Natural killer cell treated with Interleukin-12 subunit alpha and Interleukin-12 subunit beta and Interleukin-15 and Interleukin-18, amount 100 ng/mL, for 72 hours (primary cell): ENCODE measurements around the gene POU2F3. TPM values are rescaled to one million over a fixed set of nuclear protein-coding genes. Genes with fewer than 3 reads are reported as not detected.

ENCODE experiments used
- ATAC-seq, 2 donors: fragments of 150-1000 bp; cut with Tn5 transposase in 1 of 2; sonication (Bioruptor Pico), chemical (Tn5 transposase) in 1 of 2; 2 replicates each; pipeline ENCODE4 v1.10.0; 2021
- DNase-seq: peaks from one replicate; pipeline ENCODE4 v3.0.0; 2022; ENCODE audit warnings: low spot score
- H3K27ac Mint-ChIP-seq, 2 donors: 1 replicate in 1 of 2; 2 replicates in 1 of 2; pipeline ENCODE4 v1.8.0; 2022; ENCODE audit warnings: mixed read lengths in 2 of 2, mild to moderate bottlenecking in 1 of 2, moderate library complexity in 1 of 2
- H3K27me3 Mint-ChIP-seq, 2 donors: 1 replicate in 1 of 2; 2 replicates in 1 of 2; pipeline ENCODE4 v1.8.0; 2022; ENCODE audit warnings: mixed read lengths in 2 of 2
- H3K36me3 Mint-ChIP-seq: one replicate; pipeline ENCODE4 v1.8.0; 2022; ENCODE audit warnings: mixed read lengths
- H3K4me1 Mint-ChIP-seq, 2 donors: 1 replicate in 1 of 2; 2 replicates in 1 of 2; pipeline ENCODE4 v1.8.0; 2022; ENCODE audit warnings: low read depth in 2 of 2, mixed read lengths in 2 of 2, mild to moderate bottlenecking in 1 of 2
- H3K4me3 Mint-ChIP-seq: one replicate; pipeline ENCODE4 v1.8.0; 2022; ENCODE audit warnings: mixed read lengths
- H3K9me3 Mint-ChIP-seq: 2 replicates; pipeline ENCODE4 v1.8.0; 2022; ENCODE audit warnings: mixed read lengths
- total RNA-seq, 2 donors: library from RNA; stranded (reverse); gene quantifications; one replicate each; pipeline ENCODE4 v1.2.3, GENCODE V29; 2022

The POU2F3 gene
- total RNA-seq, 2 donors from 2014 or later = not detected

DNA sequence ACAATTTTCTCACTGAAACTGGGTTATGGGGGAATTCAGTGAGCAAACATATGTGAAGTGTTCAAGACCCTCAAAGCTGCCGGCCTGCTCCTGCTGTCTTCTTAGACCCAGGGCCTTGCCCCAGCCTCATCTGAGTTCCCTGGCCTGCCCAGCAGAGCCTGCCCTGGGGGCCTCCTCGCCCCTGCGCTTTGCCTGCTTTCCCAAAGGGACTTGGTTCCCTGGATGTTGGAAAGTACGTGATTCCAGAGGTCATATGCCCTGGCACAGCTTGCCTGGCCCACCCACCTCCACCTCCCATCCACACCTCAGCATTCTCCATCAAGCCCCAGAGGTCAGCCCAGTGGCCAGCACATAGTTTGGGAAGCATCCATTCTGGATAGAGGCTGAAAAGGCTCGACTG lies 13.7 kb upstream of the POU2F3 start:
- H3K4me3 Mint-ChIP-seq = no peak overlapping the region
- H3K4me1 Mint-ChIP-seq = peaks cover 0 to 11% of the 10 kb centered on the region in 2 donors
- H3K36me3 Mint-ChIP-seq = no peaks in the 10 kb centered on the region
- DNase-seq = no peak
- H3K9me3 Mint-ChIP-seq = no peaks in the 10 kb centered on the region
- peaks cover 0 to 11% of the 10 kb centered on the region in 2 donors for H3K27me3 Mint-ChIP-seq
- no peak for ATAC-seq
- no peak overlapping the region for H3K27ac Mint-ChIP-seq

DNA sequence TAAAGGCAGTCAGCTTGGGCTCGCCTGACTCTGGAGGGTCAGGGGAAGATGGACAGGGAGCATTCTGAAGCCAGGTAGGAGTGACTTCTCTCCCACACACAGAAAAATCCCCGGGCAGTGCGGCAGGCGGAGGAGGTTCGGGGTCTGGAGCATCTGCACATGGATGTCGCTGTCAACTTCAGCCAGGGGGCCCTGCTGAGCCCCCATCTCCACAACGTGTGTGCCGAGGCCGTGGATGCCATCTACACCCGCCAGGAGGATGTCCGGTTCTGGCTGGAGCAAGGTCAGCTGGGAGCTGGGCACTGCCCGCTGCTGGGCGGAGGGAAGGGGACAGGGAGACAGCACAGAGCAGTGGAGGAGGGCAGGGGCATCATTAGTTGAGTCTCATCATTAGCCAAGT lies 13.2 kb upstream of the POU2F3 start:
- no peaks in the 10 kb centered on the region for H3K36me3 Mint-ChIP-seq
- no peak for DNase-seq
- no peaks in the 10 kb centered on the region for H3K9me3 Mint-ChIP-seq
- no peak for ATAC-seq
- peaks cover 0 to 11% of the 10 kb centered on the region in 2 donors for H3K27me3 Mint-ChIP-seq
- H3K27ac Mint-ChIP-seq = no peak overlapping the region
- H3K4me3 Mint-ChIP-seq = no peak overlapping the region
- peaks cover 0 to 11% of the 10 kb centered on the region in 2 donors for H3K4me1 Mint-ChIP-seq

DNA sequence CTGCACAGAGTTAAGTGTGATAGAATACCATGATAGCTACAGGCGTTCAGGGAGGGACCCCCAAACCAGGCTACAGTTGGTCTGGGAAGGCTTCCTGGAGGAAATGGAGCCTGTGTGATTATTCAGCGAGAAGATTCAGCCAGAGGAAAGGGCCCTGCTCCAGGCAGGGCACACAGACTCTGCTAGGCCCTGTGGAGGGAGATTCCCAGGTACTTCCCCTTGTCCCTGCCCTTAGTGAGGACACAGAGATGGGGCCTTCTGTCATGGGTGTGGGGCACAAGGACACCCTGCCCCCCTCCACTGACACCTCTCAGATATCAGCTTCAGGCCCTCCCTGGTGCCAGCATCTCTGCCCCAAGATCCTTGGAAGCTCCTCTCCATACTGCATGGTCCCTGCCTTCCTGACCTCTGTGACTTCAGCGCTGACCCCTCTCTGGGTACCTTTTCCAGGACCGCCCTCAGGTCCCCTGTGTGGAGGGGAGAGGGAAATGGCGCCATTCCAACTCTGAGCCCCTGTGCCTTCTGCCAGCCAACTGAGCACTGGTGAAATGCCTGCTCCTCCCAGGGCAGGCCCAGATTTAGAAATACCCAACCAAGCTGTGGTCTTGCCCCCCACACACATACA lies 12.6 kb upstream of the POU2F3 start:
- Mint-ChIP-seq H3K36me3 (no peaks in the 10 kb centered on the region), H3K4me1 (peaks cover 0 to 11% of the 10 kb centered on the region in 2 donors)
- DNase-seq = no peak

DNA sequence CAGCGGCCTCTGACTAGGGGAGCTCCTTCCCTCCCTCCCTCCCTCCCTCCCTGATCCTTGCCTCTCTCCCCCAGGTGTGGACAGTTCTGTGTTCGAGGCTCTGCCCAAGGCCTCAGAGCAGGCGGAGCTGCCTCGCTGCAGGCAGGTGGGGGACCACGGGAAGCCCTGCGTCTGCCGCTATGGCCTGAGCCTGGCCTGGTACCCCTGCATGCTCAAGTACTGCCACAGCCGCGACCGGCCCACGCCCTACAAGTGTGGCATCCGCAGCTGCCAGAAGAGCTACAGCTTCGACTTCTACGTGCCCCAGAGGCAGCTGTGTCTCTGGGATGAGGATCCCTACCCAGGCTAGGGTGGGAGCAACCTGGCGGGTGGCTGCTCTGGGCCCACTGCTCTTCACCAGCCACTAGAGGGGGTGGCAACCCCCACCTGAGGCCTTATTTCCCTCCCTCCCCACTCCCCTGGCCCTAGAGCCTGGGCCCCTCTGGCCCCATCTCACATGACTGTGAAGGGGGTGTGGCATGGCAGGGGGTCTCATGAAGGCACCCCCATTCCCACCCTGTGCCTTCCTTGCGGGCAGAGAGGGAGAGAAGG lies 11.1 kb upstream of the POU2F3 start:
- Mint-ChIP-seq H3K4me1 (peaks cover 0 to 8% of the 10 kb centered on the region in 2 donors), H3K27ac (no peak overlapping the region), H3K27me3 (peaks cover 5 to 13% of the 10 kb centered on the region in 2 donors), H3K9me3 (no peaks in the 10 kb centered on the region), H3K36me3 (no peaks in the 10 kb centered on the region), H3K4me3 (no peak overlapping the region)
- peak in 1 of 2 donors; percentile 6 for ATAC-seq
- no peak for DNase-seq

More for the DNA sequence above, 12.6 kb upstream of the POU2F3 start:
- no peak overlapping the region for H3K27ac Mint-ChIP-seq
- ATAC-seq = no peak
- H3K27me3 Mint-ChIP-seq = peaks cover 0 to 11% of the 10 kb centered on the region in 2 donors
- no peaks in the 10 kb centered on the region for H3K9me3 Mint-ChIP-seq
- H3K4me3 Mint-ChIP-seq = no peak overlapping the region

DNA sequence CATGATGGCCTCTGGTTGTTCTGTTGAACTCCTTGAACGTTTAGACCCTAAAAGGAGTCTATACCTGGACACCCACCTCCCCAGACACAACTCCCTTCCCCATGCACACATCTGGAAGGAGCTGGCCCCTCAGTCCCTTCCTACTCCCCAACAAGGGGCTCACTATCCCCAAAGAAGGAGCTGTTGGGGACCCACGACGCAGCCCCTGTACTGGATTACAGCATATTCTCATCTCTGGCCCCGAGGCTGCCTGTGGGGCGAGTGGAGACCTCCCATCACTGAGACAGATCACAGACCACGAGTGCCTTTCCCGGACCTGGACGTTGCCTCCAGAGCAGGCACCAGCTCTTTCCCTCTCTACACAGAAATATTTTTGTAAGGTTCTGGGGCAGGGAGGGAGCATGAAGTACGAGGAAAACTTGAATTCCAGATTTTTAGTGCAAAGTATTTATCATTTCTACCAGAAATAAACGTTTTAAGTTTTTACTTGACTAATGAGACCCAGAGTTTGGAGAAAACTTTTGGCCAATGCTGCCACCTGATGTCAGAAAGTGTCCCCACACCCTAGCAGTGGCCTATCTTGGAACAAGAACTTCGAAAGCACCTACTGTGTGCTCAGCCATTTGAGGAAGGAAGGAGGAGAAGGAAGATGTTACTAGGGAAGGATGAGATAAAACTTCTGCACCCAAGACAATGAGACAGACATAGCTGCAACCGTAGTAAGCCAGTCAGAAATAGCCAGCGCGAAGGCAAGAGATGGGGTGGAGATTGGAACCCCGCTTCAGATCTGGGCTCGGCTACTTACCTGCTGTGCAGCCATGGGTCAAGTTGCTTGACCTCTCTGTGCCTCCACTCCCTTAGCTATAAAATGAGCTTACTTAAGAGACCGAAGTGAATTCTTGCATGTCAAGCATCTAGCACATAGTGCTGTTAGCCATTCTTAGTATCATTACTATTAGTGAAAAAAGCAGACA lies 10.2 kb upstream of the POU2F3 start:
- Mint-ChIP-seq H3K27me3 (peaks cover 13 to 16% of the 10 kb centered on the region in 2 donors), H3K9me3 (no peaks in the 10 kb centered on the region), H3K4me3 (no peak overlapping the region), H3K4me1 (peaks cover 0 to 4% of the 10 kb centered on the region in 2 donors), H3K27ac (no peak overlapping the region), H3K36me3 (no peaks in the 10 kb centered on the region)
- no peak for ATAC-seq
- no peak for DNase-seq

DNA sequence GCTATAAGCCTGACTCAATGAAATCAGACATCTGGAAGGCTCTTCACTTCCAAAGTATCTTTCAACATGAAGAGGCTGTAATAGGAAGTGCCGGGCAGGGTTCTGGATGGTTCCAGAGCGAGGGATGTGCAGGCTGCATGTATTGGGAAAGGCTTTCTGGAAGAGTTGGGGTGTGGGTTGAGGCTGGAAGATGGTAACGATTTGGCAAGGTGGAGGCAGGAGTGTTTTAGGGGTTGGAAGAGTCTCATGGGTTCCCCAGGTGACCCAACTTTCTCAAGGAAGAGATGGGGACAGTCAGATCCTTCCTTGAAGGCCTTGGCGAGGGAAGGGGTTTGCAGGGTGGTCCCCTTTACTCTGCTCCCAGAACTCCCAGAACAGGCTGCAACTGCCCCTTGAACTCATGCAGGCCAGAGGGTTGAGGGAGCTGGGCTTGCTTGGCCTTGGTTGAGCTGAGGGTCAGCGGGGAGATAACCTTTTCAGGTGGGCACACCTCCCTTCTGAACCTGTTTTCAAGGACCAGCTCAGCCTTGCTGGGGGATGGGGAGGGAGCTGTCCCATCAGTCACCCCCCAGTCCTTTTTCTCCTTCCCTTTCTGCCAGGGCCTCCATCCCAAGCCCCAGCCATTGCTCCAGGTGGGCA lies 9.4 kb upstream of the POU2F3 start:
- Mint-ChIP-seq H3K4me3 (no peak overlapping the region), H3K36me3 (no peaks in the 10 kb centered on the region), H3K4me1 (no peaks in the 10 kb centered on the region), H3K27me3 (peaks cover 18 to 19% of the 10 kb centered on the region in 2 donors), H3K9me3 (no peaks in the 10 kb centered on the region), H3K27ac (no peak overlapping the region)
- DNase-seq (no peak), ATAC-seq (no peak)

DNA sequence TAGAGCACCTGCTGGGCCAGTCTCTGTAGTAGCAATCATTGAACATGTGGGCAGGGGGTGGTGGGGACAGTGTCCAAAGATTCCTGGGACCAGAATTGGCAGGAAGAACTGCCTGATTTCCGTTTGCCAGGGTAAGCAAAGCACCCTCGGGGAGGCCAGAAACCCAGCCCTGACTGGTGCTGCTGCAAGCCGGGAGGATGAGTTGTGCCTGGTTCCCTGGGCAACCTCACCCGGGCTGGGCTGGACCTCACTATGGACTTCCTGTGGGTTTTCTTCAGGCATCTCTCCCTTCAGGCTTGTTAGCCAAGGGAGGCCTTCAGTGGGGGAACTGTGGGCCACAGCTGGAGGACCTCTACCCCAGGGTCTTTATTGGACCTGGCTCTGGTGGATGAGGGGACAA lies 8.0 kb upstream of the POU2F3 start:
- Mint-ChIP-seq H3K27me3 (peaks cover 19 to 21% of the 10 kb centered on the region in 2 donors), H3K9me3 (no peaks in the 10 kb centered on the region), H3K4me3 (no peak overlapping the region), H3K27ac (no peak overlapping the region), H3K4me1 (no peaks in the 10 kb centered on the region), H3K36me3 (no peaks in the 10 kb centered on the region)
- ATAC-seq (no peak), DNase-seq (no peak)

DNA sequence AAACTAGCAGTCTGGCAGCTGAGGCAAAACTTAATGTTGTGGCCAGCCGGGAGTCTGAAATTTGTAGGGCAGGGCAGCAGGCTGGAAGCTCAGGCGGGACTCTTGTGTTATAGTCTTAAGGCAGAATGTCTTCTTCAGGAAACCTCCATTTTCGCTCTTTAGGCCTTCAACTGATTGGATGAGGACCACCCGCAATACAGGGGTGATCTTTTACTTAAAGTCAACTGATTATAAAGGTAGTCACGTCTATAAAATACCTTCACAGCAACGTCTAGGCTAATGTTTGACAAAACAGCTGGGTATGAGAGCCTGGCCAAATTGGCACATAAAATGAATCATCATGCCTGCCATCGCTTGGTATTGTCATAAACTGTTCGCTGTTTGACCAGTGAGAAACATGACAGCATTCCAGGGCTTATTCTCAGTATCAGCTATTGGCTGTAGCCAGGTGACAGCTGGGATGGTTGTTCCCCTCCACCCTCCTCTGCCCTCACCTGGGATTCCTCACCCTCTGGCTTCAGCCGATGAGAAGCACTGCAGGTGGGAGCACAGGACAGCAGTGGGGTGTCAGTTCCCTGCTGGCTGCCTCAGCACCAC lies 6.6 kb upstream of the POU2F3 start:
- DNase-seq = no peak
- no peaks in the 10 kb centered on the region for H3K9me3 Mint-ChIP-seq
- H3K36me3 Mint-ChIP-seq = no peaks in the 10 kb centered on the region
- H3K4me3 Mint-ChIP-seq = no peak overlapping the region
- H3K27ac Mint-ChIP-seq = no peak overlapping the region
- ATAC-seq = no peak
- H3K4me1 Mint-ChIP-seq = no peaks in the 10 kb centered on the region
- H3K27me3 Mint-ChIP-seq = peaks cover 25 to 34% of the 10 kb centered on the region in 2 donors

DNA sequence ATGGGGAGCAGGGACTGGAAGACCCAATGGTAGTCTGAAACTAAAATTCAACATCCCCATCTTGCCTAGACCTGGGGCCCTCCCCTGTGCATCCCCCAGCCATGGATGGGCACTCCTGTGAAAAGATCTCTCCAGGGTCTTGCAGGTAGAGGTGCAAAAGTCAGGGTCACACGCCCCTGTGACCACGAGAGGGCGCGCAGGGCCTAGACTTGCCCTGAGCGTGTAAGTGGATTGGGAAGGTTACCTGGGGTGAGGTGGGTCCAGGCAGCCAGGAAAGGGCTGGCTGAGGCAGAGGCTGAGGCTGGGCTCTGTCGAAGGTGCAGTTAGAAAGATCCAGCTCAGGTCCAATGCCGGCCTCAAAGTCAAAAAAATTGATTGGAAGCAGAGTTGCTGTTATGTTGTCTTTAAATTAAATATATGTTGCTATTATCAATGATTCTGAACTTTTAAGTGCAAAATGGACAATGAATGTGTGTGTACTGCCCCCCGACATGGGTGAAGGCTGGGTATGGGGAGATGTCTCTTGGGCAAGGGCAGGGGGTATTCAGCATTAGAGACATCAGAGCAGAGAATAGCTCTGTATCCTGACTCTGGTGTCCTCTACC lies 4.8 kb upstream of the POU2F3 start:
- Mint-ChIP-seq H3K4me1 (peaks cover 0 to 2% of the 10 kb centered on the region in 2 donors), H3K36me3 (no peaks in the 10 kb centered on the region), H3K27me3 (peaks cover 30 to 44% of the 10 kb centered on the region in 2 donors), H3K9me3 (no peaks in the 10 kb centered on the region), H3K27ac (no peak overlapping the region), H3K4me3 (no peak overlapping the region)
- DNase-seq = no peak
- ATAC-seq = peak; percentile 60 to 68

DNA sequence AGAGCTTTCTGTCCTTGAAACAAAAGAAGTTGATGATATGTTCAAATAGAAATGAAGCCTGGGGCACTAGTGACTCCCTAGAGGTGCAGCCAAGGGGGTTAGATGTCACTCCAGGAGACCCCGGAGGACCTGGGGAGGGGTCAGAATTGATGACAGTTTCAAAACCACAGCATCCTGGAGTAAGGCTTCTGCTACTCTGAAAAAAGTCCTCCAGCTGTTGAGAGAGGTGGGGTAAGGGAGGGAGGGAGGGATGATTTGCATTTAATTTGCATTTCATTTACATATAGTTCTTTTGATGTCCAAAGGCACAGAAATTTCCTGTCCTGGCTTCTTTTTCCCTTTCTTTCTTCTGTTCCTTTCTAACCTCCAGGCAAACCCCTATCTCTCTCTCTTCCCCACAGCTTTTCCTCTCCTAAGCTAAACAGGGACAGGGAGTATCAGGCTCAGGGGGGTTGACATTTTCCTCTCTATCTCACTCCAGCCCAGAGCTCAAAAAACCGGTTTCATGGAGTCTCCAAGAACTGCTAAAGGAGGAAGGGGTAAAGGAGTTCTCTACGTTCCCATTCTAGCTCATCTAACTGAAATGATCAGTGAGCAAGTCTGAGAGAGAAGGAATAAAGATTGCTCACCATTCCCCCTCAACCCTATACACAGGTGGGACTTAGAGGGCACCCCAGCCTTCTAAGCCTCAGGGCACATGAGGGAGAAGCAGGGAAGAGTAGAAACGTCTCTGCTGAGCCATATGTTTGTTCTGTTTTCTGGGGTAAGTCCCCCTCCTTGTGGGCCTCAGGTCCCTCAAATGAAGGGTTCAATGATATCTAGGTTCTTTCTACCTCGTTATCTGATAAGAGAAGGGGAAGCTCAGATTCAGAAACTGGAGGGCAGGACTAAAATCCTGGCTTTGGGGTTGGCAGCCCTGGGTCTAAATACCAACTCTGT lies 3.5 kb upstream of the POU2F3 start:
- Mint-ChIP-seq H3K4me3 (no peak overlapping the region), H3K4me1 (peaks cover 0 to 2% of the 10 kb centered on the region in 2 donors), H3K27ac (no peak overlapping the region), H3K27me3 (peaks cover 38 to 53% of the 10 kb centered on the region in 2 donors), H3K9me3 (no peaks in the 10 kb centered on the region), H3K36me3 (no peaks in the 10 kb centered on the region)
- DNase-seq (no peak), ATAC-seq (peak; percentile 21 to 35)

DNA sequence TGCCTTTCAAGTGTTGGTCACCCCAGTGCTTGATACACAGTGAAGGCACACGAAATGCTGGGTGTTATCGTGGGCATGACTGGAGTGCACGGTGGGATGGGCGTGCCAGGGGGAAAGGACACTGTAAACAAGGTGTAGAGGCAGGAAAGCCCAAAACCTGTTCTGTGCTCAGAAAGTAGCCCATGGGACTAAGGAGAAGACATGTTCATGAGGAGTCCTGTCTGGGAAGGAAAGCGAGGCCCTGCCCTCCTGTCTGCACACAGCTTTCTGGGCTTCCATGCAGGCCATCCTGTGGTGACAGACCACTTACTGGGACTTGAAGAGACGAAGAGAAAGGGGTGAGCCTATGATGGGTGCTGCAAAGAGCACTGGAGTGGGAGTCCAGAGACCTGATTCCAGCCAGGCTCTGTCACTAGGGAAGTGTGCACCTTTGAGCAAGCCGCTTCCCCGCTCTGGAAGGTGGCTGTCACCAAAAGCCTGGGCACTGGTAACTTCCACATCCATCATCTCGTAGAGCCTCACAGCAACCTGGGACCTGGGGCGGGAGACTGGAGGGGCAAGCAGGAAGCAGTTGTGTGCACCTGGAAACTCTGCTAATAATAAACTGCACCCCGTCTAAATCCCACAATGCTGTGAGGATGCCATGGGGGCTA lies 846 bp upstream of the POU2F3 start:
- Mint-ChIP-seq H3K36me3 (no peaks in the 10 kb centered on the region), H3K27me3 (peaks cover 47 to 68% of the 10 kb centered on the region in 2 donors), H3K27ac (no peak overlapping the region), H3K4me3 (no peak overlapping the region), H3K4me1 (peaks cover 2 to 5% of the 10 kb centered on the region in 2 donors), H3K9me3 (no peaks in the 10 kb centered on the region)
- no peak for DNase-seq
- ATAC-seq = no peak

DNA sequence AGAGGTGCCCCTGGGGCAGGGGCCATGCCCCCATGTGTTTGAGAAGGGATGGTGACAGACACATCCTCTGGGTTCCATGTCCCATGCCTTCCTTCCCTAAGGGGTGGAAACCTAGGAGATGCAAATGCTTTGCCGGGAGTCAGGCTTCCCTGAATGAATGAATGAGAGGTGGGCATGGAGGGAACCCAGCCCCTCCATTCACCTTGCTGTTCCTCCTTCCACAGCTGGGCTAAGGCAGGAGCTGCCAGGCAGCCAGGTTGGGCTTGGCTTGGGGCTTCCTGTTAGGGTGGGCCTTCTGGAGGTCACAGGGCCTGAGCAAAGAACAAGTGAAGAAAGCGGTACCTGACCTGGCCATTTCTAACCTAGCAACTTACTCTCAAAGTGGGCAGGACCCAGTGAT lies 926 bp downstream of the POU2F3 start:
- Mint-ChIP-seq H3K4me1 (peaks cover 5 to 6% of the 10 kb centered on the region in 2 donors), H3K27me3 (peaks cover 51 to 71% of the 10 kb centered on the region in 2 donors), H3K9me3 (no peaks in the 10 kb centered on the region), H3K27ac (no peak overlapping the region), H3K4me3 (no peak overlapping the region), H3K36me3 (no peaks in the 10 kb centered on the region)
- ATAC-seq (no peak), DNase-seq (no peak)
